Activated T-cell treated with anti-CD3 and anti-CD28 coated beads, Interleukin-2, amount 50 U/mL, for 24 hours (primary cell): Measurements from ENCODE around the gene SSH3.
A peak's percentile ranks its signal among the peaks of the same experiment; 100 is the strongest.

Experiments used
- DNase-seq: peaks from one replicate; pipeline ENCODE4 v3.0.0-alpha.2; 2020
- H3K27ac Mint-ChIP-seq: 2 replicates; pipeline ENCODE4 v1.8.0; 2020; ENCODE audit warnings: mild to moderate bottlenecking, mixed read lengths
- H3K27me3 Mint-ChIP-seq: 2 replicates; pipeline ENCODE4 v1.8.0; 2020; ENCODE audit warnings: mixed read lengths
- H3K36me3 Mint-ChIP-seq: 2 replicates; pipeline ENCODE4 v1.8.0; 2020; ENCODE audit warnings: low read depth, mixed read lengths
- H3K4me1 Mint-ChIP-seq: 2 replicates; pipeline ENCODE4 v1.8.0; 2020; ENCODE audit warnings: low read depth, mixed read lengths
- H3K4me3 Mint-ChIP-seq: 2 replicates; pipeline ENCODE4 v1.8.0; 2020; ENCODE audit warnings: mild to moderate bottlenecking, moderate library complexity, mixed read lengths
- H3K9me3 Mint-ChIP-seq: 2 replicates; pipeline ENCODE4 v1.8.0; 2020; ENCODE audit warnings: mixed read lengths

Gene SSH3

DNA sequence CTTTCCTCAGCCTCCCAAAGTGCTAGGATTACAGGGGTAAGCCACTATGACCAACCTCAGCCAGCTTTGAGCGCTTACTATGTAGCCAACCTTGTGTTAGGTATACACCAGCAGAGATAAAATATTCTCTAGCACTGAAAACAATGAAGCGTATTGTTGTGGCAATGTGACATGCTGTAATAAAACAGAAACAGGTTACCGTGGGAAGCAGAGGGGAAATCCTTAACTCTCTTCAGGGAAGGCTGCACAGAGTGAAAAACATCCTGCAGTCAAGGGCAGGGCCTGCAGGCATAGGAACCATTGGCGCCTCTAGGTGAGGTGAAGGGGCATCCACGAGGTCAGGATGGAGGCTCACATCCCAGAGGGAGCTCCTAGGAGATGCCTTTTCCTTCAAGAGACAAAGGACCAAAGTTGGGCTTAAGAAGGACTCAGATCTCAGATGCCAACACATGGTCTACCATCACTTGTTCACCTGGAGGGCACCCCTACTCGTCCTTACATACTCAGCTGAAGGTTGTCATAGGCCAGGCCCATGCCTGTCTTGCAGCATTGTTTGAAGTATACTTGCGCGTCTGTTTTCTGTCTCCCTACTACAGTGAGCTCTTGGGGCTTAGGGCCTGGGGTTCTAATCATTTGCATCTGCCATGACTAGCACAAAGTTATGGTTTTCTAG lies 42.1 kb downstream of the SSH3 start:
- peak overlapping the region; percentile 75 for H3K27ac Mint-ChIP-seq
- H3K4me1 Mint-ChIP-seq, result peaks cover 58% of the 10 kb centered on the region
- DNase-seq, result peak; percentile 35
- H3K4me3 Mint-ChIP-seq, result no peak overlapping the region
- H3K27me3 Mint-ChIP-seq, result no peaks in the 10 kb centered on the region
- no peaks in the 10 kb centered on the region for H3K36me3 Mint-ChIP-seq
- no peaks in the 10 kb centered on the region for H3K9me3 Mint-ChIP-seq

DNA sequence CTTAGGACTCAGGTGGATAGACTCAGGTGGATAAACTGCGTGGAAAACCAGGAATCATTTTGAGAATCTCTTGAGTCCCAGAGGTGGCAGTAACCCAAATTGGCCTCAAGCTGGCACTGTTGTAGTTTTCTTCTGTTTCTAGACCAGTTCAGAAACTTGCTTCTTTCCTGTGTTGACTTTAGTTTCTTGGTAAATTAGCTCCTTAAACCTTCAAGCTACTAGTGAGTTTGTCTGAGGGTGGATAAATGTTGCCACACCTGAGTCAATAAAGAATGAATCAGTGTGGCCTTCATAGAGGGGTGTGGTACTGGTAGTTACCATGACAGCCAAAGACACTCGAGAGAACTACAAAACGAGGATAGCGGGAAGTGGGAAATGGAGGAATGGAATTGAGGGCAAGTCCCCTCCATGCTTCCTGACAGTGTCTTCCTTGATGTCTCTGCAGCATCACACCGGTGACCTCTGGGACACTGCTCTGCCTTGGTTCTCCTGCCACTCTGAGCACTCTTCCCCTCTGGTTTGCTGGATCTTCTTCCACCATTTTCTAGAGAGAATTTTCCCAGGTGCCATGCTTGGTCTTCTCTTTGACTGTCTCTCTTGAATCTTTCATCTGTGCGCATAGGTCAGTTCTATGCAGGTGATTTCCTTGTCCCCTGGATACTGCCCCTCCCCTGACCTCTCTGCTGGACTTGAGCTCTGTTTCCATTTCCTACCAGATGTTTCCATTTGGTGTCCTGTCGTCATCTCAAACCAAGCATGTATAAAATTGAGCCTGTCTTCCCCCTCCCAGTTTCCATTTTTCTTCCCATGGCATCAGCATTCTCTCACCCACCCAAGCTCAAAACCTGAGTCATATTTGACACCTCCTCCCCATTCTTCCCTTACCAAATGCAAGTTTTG lies 42.8 kb downstream of the SSH3 start:
- no peak for DNase-seq
- Mint-ChIP-seq H3K27ac (peak overlapping the region; percentile 75), H3K4me1 (peaks cover 61% of the 10 kb centered on the region), H3K36me3 (no peaks in the 10 kb centered on the region), H3K9me3 (no peaks in the 10 kb centered on the region), H3K4me3 (no peak overlapping the region), H3K27me3 (no peaks in the 10 kb centered on the region)

DNA sequence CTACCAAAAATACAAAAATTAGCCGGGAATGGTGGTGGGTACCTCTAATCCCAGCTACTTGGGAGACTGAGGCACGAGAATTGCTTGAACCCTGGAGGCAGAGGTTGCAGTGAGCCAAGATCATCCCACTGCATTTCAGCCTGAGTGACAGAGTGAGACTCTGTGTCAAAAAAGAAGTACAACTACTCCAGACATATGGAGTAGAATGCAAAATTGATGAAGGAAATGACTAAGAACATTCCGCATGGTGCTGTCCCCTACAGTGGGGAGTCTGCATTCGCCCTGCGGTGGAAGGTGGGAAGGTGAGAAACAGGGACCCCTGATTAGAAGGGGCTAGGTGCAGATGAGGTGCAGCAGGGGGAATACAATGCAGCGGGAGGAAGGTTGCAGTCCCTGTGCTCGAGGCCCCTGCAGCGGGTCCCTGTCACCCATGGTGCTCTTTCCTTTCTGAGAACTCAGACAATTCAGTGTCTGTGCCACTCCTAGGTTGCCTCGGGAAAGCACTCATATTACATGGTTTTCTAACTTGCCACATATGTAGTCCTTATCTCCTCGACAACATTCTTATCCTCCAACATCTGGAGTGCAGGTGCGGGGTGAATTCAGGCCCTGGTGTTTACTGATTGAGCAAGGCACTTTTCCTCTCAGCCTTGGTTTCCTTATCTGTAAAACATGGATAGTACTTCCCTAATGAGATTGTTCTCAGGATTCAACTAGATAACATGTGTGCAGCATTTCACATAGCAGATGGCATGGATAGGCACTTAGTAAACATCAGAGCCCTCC lies 44.8 kb downstream of the SSH3 start:
- Mint-ChIP-seq H3K9me3 (no peaks in the 10 kb centered on the region), H3K36me3 (peaks cover 2% of the 10 kb centered on the region), H3K4me3 (no peak overlapping the region), H3K4me1 (peaks cover 76% of the 10 kb centered on the region), H3K27ac (peak overlapping the region; percentile 7), H3K27me3 (no peaks in the 10 kb centered on the region)
- DNase-seq, result no peak

DNA sequence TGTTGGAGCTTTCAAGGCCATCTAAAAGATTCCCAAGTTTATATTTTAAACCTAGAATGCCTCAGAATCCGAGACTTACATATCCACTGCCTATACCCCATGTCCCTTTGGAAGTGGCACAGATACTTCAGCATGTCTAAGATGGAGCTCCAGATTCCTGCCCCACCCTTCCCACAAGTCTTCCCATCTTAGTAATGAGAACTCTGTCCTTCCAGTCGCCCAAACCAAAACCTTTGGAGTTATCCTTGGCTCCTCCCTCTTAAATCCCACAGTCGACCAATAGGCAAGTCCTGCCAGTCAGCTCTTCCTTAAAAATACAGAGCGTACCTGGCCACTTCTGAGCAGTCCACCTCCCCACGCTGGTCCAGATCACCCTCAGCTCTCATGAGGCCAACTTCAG lies 45.7 kb downstream of the SSH3 start:
- Mint-ChIP-seq H3K27ac (peak overlapping the region; percentile 42), H3K36me3 (peaks cover 4% of the 10 kb centered on the region), H3K4me1 (peaks cover 79% of the 10 kb centered on the region), H3K9me3 (no peaks in the 10 kb centered on the region), H3K27me3 (no peaks in the 10 kb centered on the region), H3K4me3 (no peak overlapping the region)
- no peak for DNase-seq

DNA sequence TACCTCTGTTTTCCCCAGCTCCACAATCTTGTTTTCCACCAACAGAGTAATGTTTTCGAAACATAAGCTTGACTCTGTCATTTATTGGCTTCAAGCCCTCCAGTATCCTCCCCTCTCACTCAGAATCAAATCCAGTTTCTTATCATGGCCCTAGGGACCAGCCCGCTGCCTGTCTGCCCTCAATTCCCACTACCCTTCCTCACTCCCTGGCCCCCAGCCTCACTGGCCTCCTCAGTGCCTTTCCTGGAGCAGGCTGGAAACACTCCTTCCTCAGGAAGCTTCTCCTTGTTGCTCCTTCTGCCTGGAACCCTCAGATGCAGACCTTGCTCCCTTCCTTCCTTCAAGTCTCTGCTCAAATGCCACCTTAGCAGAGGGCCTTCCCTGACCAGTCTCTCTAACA lies 46.1 kb downstream of the SSH3 start:
- H3K4me1 Mint-ChIP-seq, result peaks cover 79% of the 10 kb centered on the region
- no peak for DNase-seq
- H3K27ac Mint-ChIP-seq, result peak overlapping the region; percentile 42
- no peaks in the 10 kb centered on the region for H3K27me3 Mint-ChIP-seq
- H3K36me3 Mint-ChIP-seq, result peaks cover 4% of the 10 kb centered on the region
- H3K9me3 Mint-ChIP-seq, result no peaks in the 10 kb centered on the region
- no peak overlapping the region for H3K4me3 Mint-ChIP-seq

DNA sequence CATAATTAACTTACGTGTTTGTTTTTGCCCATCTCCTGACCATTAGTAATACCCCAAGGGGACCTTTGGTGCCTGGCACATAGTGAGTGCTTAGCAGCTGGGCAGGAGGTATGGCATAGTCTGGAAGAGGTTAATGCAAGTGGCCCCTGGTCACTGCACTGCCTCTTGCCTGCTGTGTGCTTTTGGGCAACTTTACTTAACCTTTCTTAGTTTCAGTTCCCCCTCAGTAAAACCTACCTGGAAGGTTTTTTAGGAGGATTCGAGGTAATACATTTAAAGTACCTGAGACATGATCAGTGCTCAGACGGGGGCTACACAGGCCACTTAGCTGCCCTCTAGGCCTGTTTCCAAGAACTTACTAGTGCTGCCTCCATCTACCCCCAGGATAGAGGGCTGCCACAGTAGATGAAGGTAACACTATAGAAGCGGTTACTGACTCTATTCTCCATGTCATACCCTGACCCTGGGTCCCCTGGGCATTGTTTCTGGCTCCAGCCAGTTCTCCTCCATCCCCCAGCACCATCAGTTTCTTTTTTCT lies 46.7 kb downstream of the SSH3 start:
- Mint-ChIP-seq H3K9me3 (no peaks in the 10 kb centered on the region), H3K4me3 (no peak overlapping the region), H3K27ac (peak overlapping the region; percentile 42), H3K36me3 (peaks cover 4% of the 10 kb centered on the region), H3K4me1 (peaks cover 79% of the 10 kb centered on the region), H3K27me3 (no peaks in the 10 kb centered on the region)
- DNase-seq, result no peak

DNA sequence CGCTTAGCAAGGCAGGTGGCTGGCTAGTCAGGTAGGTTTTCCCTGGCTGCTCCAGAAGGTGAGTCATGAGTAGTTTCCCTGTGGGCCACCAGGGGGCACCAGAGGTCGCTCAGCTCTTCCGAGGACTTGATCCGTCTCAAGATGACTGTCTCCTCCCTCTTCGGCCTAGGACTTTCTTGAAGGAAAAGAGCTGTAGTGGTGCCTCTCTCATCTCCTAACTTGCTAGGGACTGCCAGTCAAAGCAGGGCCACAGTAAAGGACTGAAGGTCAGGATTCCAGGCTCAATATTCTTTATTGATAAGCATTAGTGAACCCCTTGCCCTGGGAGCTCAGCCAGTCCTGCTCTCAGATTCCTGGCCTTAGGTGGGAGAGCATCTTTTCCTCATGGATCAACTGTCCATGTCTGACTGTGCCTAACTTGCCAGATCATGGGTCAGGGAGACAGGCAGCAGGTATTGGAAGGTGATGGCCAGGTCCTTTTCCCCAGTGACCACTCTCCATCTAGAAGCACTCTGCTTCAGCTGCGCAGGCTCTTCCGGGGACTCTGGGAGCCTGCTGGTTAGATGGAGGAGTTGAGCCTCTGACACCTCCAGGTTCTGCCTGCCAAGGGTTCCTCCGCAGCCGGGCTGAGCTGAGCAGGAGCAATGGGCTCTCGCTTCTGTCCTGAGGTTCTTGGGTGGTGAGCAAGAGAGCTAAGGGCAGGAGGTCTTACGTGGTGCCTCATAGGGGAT lies 48.1 kb downstream of the SSH3 start:
- H3K4me1 Mint-ChIP-seq, result peaks cover 65% of the 10 kb centered on the region

DNA sequence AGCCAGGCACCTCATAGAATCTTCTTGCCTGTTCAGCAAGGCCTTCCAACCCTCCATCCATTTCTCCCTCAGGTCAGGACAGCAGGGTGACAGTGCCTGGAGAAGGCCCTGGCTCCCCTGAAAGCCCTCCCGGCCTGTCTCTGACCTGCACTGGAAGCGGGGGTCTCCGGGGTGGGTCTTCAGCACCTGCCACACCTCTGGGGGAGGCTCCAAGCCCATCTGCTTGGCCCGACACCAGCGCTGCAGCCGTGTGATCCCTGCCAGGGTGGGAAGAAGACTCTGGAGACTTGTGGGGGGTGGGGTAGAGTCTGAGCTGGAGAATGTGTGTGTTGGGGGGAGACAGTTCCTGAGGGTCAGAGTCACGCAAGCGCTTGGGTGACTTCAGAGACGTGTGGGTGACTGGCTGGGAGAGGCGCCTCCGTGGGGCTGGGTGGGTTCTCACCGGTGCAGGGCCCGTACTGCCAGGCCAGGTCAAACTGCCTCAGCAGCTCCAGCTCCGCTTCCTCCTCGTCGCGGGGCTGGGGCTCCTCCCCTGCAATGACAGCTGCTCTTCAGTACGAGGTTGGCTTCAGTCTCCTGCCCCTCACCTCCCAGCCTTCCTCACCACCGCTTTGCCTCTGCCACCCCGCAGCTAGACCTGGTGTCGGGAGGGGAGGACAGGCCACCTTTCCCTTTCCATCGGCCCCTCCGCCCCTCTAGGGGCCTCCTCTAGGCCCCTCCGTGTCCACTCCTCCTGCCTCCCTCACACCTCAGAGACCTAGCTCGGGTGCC lies 49.4 kb downstream of the SSH3 start:
- DNase-seq, result no peak
- H3K9me3 Mint-ChIP-seq, result no peaks in the 10 kb centered on the region
- peaks cover 67% of the 10 kb centered on the region for H3K4me1 Mint-ChIP-seq
- peak overlapping the region; percentile 95 for H3K4me3 Mint-ChIP-seq
- H3K27ac Mint-ChIP-seq, result peak overlapping the region; percentile 99
- H3K27me3 Mint-ChIP-seq, result no peaks in the 10 kb centered on the region
- peaks cover 4% of the 10 kb centered on the region for H3K36me3 Mint-ChIP-seq

More for the DNA sequence above, 48.1 kb downstream of the SSH3 start:
- Mint-ChIP-seq H3K36me3 (peaks cover 4% of the 10 kb centered on the region), H3K4me3 (peak overlapping the region; percentile 63), H3K27me3 (no peaks in the 10 kb centered on the region), H3K9me3 (no peaks in the 10 kb centered on the region), H3K27ac (peak overlapping the region; percentile 90)
- DNase-seq, result peak; percentile 75

DNA sequence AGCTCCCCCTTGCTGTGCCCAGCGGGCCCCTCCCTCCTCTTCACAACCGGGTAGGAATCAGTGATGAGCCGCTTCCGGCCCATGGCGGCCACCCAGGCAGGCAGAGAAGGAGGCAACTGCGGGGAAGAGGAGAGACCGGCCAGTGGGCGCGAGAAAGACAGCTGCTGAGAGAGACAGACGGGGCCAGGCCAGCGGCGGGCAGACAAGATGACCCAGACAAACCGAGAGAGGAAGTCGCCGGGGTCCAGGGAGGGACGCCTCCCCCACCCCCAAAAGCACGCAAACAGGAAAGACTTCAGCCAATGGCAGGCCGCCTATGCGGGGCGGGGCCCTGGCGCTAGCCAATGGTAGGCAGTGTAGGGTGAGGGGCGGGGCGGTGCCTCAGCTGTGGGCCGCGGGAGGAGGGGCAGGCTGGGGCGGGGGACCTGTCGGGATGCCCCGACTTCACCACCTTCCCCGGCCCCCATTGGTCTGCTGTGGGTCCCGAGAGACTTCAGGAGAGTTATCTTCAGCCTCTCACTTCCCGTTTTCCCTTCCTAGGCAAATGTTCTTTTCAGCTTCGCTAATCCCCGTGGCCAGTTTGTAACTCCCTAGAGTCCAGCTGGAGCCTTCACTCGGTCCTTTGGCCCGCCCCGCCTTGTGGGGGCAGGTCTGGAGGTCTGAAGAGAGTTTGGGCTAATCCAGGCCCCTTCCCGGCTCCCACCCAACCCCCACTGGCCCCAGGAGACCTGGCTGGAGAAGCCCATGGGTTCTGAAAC lies 50.2 kb downstream of the SSH3 start, which contains the start of gene POLD4:
POLD4 (minus strand) TSS at position 230 of the 758 bp plus-strand sequence; CDS start at position 83, 147 bp downstream.
- DNase-seq, result peak; percentile 97
- Mint-ChIP-seq H3K4me3 (peak within 1 kb of the TSS; percentile 95), H3K36me3 (peaks cover 4% of the 10 kb centered on the region), H3K27ac (peak within 1 kb of the TSS; percentile 99), H3K27me3 (no peaks in the 10 kb centered on the region), H3K9me3 (no peaks in the 10 kb centered on the region), H3K4me1 (peaks cover 59% of the 10 kb centered on the region)

DNA sequence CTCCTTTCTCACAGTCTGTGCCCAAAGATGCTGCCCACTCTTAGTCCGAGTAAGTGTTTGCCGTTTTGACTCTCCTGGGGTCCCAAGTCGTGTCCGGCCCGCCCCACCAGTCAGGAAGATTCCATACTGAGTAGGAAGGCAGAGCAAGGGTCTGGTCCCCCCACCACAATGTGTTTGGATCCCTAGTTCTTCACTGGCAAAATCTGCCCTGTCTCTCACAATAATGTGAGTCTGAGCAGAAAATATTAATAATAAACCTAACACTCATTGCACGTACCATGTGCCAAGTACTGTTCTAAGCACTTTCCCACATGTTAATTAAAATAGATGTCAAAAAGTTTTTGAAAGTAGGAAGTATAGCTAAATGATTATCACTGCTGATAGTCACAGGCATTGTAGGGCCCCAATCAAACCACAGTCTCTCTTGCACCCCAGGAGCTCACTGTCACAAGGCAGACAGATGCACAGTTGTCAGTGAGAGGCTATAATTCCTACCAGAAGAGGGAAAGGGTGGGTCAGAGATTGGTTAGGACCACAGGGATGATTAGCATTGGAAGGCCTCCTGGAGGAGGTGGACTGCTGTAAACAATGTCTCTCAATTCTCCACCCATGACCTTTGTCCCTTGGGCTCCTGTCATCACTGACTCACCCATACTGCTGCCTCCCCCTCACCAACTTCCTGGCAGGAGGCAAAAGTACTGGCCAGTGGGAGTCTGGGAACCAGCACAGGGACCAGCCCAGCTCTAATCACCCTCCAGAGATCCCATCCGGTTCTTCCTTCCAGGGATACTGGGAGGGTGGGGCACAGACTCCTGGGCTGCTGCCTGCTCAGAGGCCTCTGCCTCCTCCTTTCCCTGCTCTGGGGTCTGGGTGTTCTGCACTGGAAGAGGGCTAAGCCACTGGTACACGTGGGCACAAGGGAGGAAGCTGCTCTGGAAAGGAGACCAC lies 51.0 kb downstream of the SSH3 start:
- Mint-ChIP-seq H3K27ac (peak overlapping the region; percentile 99), H3K4me1 (peaks cover 51% of the 10 kb centered on the region), H3K36me3 (peaks cover 4% of the 10 kb centered on the region), H3K9me3 (no peaks in the 10 kb centered on the region), H3K4me3 (peak overlapping the region; percentile 95), H3K27me3 (no peaks in the 10 kb centered on the region)
- no peak for DNase-seq

DNA sequence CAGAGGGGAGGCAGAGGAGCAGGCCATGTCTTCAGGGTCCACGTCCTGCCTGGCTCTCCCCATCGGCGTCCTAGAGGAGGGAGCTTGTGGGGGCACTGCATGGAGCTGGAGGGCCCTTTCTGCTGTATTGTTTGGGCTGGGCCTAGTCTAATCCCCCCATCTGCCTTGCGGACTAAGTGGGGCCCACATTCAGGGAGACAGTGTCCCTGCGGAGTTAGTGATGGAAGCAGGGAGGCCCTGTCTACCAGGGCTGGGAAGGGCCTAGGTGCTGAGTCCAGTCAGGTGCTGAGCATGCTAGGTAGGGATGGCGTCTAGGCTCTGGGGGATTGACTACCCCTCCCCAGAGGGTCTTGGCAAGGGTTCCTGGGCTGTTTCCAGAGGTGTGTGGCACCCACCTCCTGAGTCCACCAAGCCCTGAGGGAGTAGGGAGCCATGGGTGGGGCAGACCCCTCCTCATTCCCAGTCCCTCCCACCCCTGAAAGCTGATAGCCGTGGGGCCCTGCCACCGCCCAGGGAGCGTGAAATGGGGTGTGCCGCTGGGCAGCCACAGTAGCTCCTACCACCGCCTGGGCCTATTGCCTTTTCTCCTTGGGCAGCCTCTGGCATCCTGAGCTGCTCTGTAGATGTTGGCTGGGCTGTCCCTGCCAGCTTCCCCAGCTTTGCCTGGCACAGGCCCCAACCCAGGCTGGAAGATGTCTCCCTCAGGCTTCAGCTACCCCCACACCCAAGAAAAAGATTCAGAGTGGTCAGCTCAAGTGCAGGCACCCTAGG lies 51.9 kb downstream of the SSH3 start:
- Mint-ChIP-seq H3K27me3 (no peaks in the 10 kb centered on the region), H3K36me3 (peaks cover 4% of the 10 kb centered on the region), H3K4me1 (peaks cover 42% of the 10 kb centered on the region), H3K9me3 (no peaks in the 10 kb centered on the region), H3K4me3 (no peak overlapping the region), H3K27ac (peak overlapping the region; percentile 99)
- no peak for DNase-seq
